H9 (cell line): ENCODE data around the gene AATF. TPM values are rescaled to one million over a fixed set of nuclear protein-coding genes. Genes with fewer than 3 reads are reported as not detected.

ENCODE experiments used
- DNase-seq: peaks from one replicate; pipeline ENCODE4 v3.0.0-alpha.2; 2017
- H2AFZ ChIP-seq: one replicate; pipeline ENCODE4 v1.6.1; 2013; ENCODE audit warnings: mild to moderate bottlenecking, low read length, control low read depth, moderate library complexity
- H2AK5ac ChIP-seq: 2 replicates; pipeline ENCODE4 v1.6.1; 2013; ENCODE audit warnings: low read length, control low read depth, mixed read lengths; ENCODE audit not compliant: insufficient read length
- H2BK120ac ChIP-seq: one replicate; pipeline ENCODE4 v1.6.1; 2013; ENCODE audit warnings: low read depth, mild to moderate bottlenecking, low read length, control low read depth, inconsistent platforms; ENCODE audit not compliant: poor library complexity, severe bottlenecking
- H2BK12ac ChIP-seq: 2 replicates; pipeline ENCODE4 v1.6.1; 2013; ENCODE audit warnings: low read length, control low read depth, mixed read lengths, low read depth; ENCODE audit not compliant: insufficient read length
- H2BK15ac ChIP-seq: 2 replicates; pipeline ENCODE4 v1.6.1; 2013; ENCODE audit warnings: low read depth, low read length, control low read depth
- H2BK20ac ChIP-seq: one replicate; pipeline ENCODE4 v1.6.1; 2013; ENCODE audit warnings: low read depth, mild to moderate bottlenecking, low read length, control low read depth, inconsistent platforms; ENCODE audit not compliant: poor library complexity, severe bottlenecking
- H2BK5ac ChIP-seq: 2 replicates; pipeline ENCODE4 v1.6.1; 2013; ENCODE audit warnings: low read length, control low read depth, mixed read lengths; ENCODE audit not compliant: insufficient read length
- H3K14ac ChIP-seq: 2 replicates; pipeline ENCODE4 v1.6.1; 2013; ENCODE audit warnings: low read length, control low read depth; ENCODE audit not compliant: insufficient read depth
- H3K18ac ChIP-seq: 2 replicates; pipeline ENCODE4 v1.6.1; 2013; ENCODE audit warnings: low read depth, mild to moderate bottlenecking, mixed read lengths, low read length, control low read depth; ENCODE audit not compliant: insufficient read length
- H3K23ac ChIP-seq: 2 replicates; pipeline ENCODE4 v1.6.1; 2013; ENCODE audit warnings: low read length, control low read depth, mixed read lengths, low read depth; ENCODE audit not compliant: insufficient read length
- H3K23me2 ChIP-seq: 2 replicates; pipeline ENCODE4 v1.6.1; 2013; ENCODE audit warnings: low read depth, mild to moderate bottlenecking, mixed read lengths, low read length, control low read depth; ENCODE audit not compliant: insufficient read length, poor library complexity, severe bottlenecking
- H3K27ac ChIP-seq: 2 replicates; pipeline ENCODE4 v1.5.1; 2013; ENCODE audit warnings: low read length, control low read depth, mixed read lengths, low read depth; ENCODE audit not compliant: insufficient read length
- H3K27me3 ChIP-seq: 2 replicates; pipeline ENCODE4 v1.6.1; 2013; ENCODE audit warnings: low read length, control low read depth, inconsistent platforms; ENCODE audit not compliant: insufficient read depth
- H3K4ac ChIP-seq: 2 replicates; pipeline ENCODE4 v1.6.1; 2013; ENCODE audit warnings: low read depth, mild to moderate bottlenecking, control low read depth, inconsistent platforms, low read length, moderate library complexity
- H3K4me1 ChIP-seq: 2 replicates; pipeline ENCODE4 v1.6.1; 2013; ENCODE audit warnings: low read length, control low read depth, inconsistent platforms; ENCODE audit not compliant: insufficient read depth
- H3K4me2 ChIP-seq: 2 replicates; pipeline ENCODE4 v1.6.1; 2013; ENCODE audit warnings: low read length, control low read depth, mixed read lengths; ENCODE audit not compliant: insufficient read length, insufficient read depth
- H3K56ac ChIP-seq: 2 replicates; pipeline ENCODE4 v1.6.1; 2013; ENCODE audit warnings: low read depth, mild to moderate bottlenecking, mixed read lengths, low read length, control low read depth; ENCODE audit not compliant: insufficient read length
- H3K79me1 ChIP-seq: 2 replicates; pipeline ENCODE4 v1.6.1; 2013; ENCODE audit warnings: low read depth, mild to moderate bottlenecking, moderate library complexity, low read length, control low read depth, inconsistent platforms; ENCODE audit not compliant: insufficient read depth, poor library complexity, severe bottlenecking
- H3K79me2 ChIP-seq: 2 replicates; pipeline ENCODE4 v1.6.1; 2013; ENCODE audit warnings: low read length, control low read depth, inconsistent platforms; ENCODE audit not compliant: insufficient read depth
- H3K9ac ChIP-seq: 2 replicates; pipeline ENCODE4 v1.6.1; 2013; ENCODE audit warnings: low read length, control low read depth, mixed read lengths; ENCODE audit not compliant: insufficient read length; ENCODE audit errors: extremely low read depth
- H3K9me3 ChIP-seq: one replicate; pipeline ENCODE4 v1.6.1; 2013; ENCODE audit warnings: low read depth, low read length, inconsistent platforms; ENCODE audit not compliant: control insufficient read depth
- H3T11ph ChIP-seq: one replicate; pipeline ENCODE4 v1.6.1; 2013; ENCODE audit warnings: mild to moderate bottlenecking, low read length, control low read depth, inconsistent platforms
- H4K20me1 ChIP-seq: one replicate; pipeline ENCODE4 v1.6.1; 2013; ENCODE audit not compliant: control insufficient read depth, insufficient read length, insufficient read depth
- H4K5ac ChIP-seq: 2 replicates; pipeline ENCODE4 v1.6.1; 2013; ENCODE audit warnings: low read depth, mild to moderate bottlenecking, mixed read lengths, low read length, control low read depth; ENCODE audit not compliant: insufficient read length
- H4K8ac ChIP-seq: replicated peaks from 2 replicates; pipeline ENCODE4 v1.6.1; 2013; ENCODE audit warnings: low read length, control low read depth, mixed read lengths, low read depth; ENCODE audit not compliant: insufficient read length
- H4K91ac ChIP-seq: 2 replicates; pipeline ENCODE4 v1.6.1; 2013; ENCODE audit warnings: low read depth, mild to moderate bottlenecking, moderate library complexity, mixed read lengths, low read length, control low read depth; ENCODE audit not compliant: insufficient read length
- H3K27ac Mint-ChIP-seq, 3 experiments: 2 replicates in 2 of 3; 3 replicates in 1 of 3; pipeline ENCODE4 v1.8.0; 2020 to 2021; ENCODE audit warnings: mixed read lengths in 3 of 3, mild to moderate bottlenecking in 1 of 3, moderate library complexity in 1 of 3
- H3K27me3 Mint-ChIP-seq: 2 replicates; pipeline ENCODE4 v1.8.0; 2021; ENCODE audit warnings: low read depth, mild to moderate bottlenecking, moderate library complexity, mixed read lengths
- H3K36me3 Mint-ChIP-seq, 3 experiments: 2 replicates in 2 of 3; 3 replicates in 1 of 3; pipeline ENCODE4 v1.8.0; 2020 to 2021; ENCODE audit warnings: low read depth in 3 of 3, mixed read lengths in 3 of 3; ENCODE audit not compliant: insufficient read depth in 1 of 3
- H3K4me1 Mint-ChIP-seq, 2 experiments: 2 replicates each; pipeline ENCODE4 v1.8.0; 2020; ENCODE audit warnings: mixed read lengths in 2 of 2
- H3K4me3 Mint-ChIP-seq, 2 experiments: 2 replicates in 1 of 2; 3 replicates in 1 of 2; pipeline ENCODE4 v1.8.0; 2020 to 2021; ENCODE audit warnings: mild to moderate bottlenecking in 2 of 2, mixed read lengths in 2 of 2, moderate library complexity in 1 of 2
- H3K9me3 Mint-ChIP-seq, 2 experiments: 2 replicates in 1 of 2; 3 replicates in 1 of 2; pipeline ENCODE4 v1.8.0; 2020; ENCODE audit warnings: mild to moderate bottlenecking in 2 of 2, mixed read lengths in 2 of 2, moderate library complexity in 1 of 2
- WGBS: extraction: QIAGEN DNeasy Blood & Tissue Kit; methylation state at CpG from one replicate; pipeline ENCODE4 v1.1.7; 2013; ENCODE audit warnings: missing lambda C conversion rate, low lambda C conversion rate, mixed read lengths; ENCODE audit not compliant: insufficient read length; ENCODE audit errors: extremely low coverage; 5-methylcytosine and 5-hydroxymethylcytosine counted together
- total RNA-seq: library from RNA; stranded (reverse); gene quantifications from 2 replicates; pipeline ENCODE4 v1.2.1, GENCODE V29; 2021
- TF ChIP-seq, protein P1 (sequence below): fragments of 200-600 bp; sonication (generic); conservative IDR thresholded peaks from 3 replicates; pipeline ENCODE4 v1.8.0; 2021; ENCODE audit warnings: antibody characterized with exemption, mild to moderate bottlenecking

The AATF gene
- total RNA-seq, 1 experiment from 2014 or later, result 69.6 TPM

DNA sequence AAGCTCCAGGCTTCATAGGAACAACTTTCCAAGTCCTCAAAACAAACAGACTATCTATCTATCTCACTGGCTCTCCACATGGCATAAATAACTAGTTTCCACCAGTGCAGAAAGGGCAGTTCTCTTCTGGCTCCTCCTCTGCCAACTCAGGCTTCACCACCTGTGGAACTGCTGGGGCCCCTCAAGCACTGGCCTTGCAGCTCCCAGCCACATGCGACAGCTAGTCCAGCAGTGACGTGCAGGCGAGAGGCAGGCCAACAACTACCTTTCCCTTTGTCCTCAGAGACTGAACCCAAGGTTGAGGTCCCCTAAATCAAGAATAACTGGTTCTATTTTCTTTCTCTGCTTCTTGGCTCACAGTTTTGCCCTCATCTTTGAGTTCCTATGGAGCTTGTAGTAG lies 137.6 kb downstream of the AATF start:
- no peak overlapping the region for H4K5ac ChIP-seq
- Mint-ChIP-seq H3K27ac (no peak overlapping the region), H3K36me3 (peaks cover 35 to 55% (median 40%) of the 10 kb centered on the region in 3 experiments; a peak in 6 of 7 replicates), H3K4me3 (no peak overlapping the region), H3K9me3 (no peaks in the 10 kb centered on the region), H3K4me1 (peaks cover 41 to 47% of the 10 kb centered on the region in 2 experiments), H3K27me3 (no peaks in the 10 kb centered on the region; the same call in 1 of the 2 replicates)
- no peak for DNase-seq
- no peaks in the 10 kb centered on the region for H3K79me2 ChIP-seq
- H3K27me3 ChIP-seq, result no peaks in the 10 kb centered on the region
- no peak overlapping the region for H3T11ph ChIP-seq
- no peak overlapping the region for H3K4me2 ChIP-seq
- no peaks in the 10 kb centered on the region for H3K79me1 ChIP-seq
- no peak overlapping the region for H3K9ac ChIP-seq
- no peak overlapping the region for H2AFZ ChIP-seq
- no peak overlapping the region for H4K91ac ChIP-seq
- H3K9me3 ChIP-seq, result no peaks in the 10 kb centered on the region
- H4K8ac ChIP-seq, result no peak overlapping the region
- no peak overlapping the region for H2BK15ac ChIP-seq
- H3K4me1 ChIP-seq, result peaks cover 13% of the 10 kb centered on the region
- no peaks in the 10 kb centered on the region for H3K23me2 ChIP-seq
- H3K4ac ChIP-seq, result no peak overlapping the region
- H3K18ac ChIP-seq, result no peak overlapping the region
- TF ChIP-seq, protein P1, sequence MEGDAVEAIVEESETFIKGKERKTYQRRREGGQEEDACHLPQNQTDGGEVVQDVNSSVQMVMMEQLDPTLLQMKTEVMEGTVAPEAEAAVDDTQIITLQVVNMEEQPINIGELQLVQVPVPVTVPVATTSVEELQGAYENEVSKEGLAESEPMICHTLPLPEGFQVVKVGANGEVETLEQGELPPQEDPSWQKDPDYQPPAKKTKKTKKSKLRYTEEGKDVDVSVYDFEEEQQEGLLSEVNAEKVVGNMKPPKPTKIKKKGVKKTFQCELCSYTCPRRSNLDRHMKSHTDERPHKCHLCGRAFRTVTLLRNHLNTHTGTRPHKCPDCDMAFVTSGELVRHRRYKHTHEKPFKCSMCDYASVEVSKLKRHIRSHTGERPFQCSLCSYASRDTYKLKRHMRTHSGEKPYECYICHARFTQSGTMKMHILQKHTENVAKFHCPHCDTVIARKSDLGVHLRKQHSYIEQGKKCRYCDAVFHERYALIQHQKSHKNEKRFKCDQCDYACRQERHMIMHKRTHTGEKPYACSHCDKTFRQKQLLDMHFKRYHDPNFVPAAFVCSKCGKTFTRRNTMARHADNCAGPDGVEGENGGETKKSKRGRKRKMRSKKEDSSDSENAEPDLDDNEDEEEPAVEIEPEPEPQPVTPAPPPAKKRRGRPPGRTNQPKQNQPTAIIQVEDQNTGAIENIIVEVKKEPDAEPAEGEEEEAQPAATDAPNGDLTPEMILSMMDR, result no peak
- no peak overlapping the region for H2BK12ac ChIP-seq
- no peak overlapping the region for H2BK120ac ChIP-seq
- no CpG with 5 or more reads among the region's 3 CpGs for WGBS
- no peak overlapping the region for H3K23ac ChIP-seq
- no peaks in the 10 kb centered on the region for H4K20me1 ChIP-seq
- H2BK5ac ChIP-seq, result no peak overlapping the region
- H2AK5ac ChIP-seq, result no peak overlapping the region
- H3K14ac ChIP-seq, result no peak overlapping the region
- H3K56ac ChIP-seq, result no peak overlapping the region
- H3K27ac ChIP-seq, result no peak overlapping the region
- no peak overlapping the region for H2BK20ac ChIP-seq
